RPMI7951 (cell line): ENCODE measurements around the gene FAM193A. TPM values are rescaled to one million over a fixed set of nuclear protein-coding genes. Genes with fewer than 3 reads are reported as not detected.
"Not testable (repeated sequence)": the region's sequence is repeated elsewhere in the genome, so short reads cannot be mapped to it uniquely, and the experiment has no call there.

ENCODE experiments used
- DNase-seq: peaks from one replicate; pipeline ENCODE4 v3.0.0-alpha.2; 2012; ENCODE audit warnings: low read depth
- total RNA-seq: library from RNA; depleted of rRNA; stranded (reverse); fragments of >200 nt; shearing (Covaris generic); gene quantifications from 2 replicates; pipeline ENCODE4 v1.2.3, GENCODE V29; 2014

FAM193A gene
- total RNA-seq, 1 experiment from 2014 or later: 7.1 TPM

DNA sequence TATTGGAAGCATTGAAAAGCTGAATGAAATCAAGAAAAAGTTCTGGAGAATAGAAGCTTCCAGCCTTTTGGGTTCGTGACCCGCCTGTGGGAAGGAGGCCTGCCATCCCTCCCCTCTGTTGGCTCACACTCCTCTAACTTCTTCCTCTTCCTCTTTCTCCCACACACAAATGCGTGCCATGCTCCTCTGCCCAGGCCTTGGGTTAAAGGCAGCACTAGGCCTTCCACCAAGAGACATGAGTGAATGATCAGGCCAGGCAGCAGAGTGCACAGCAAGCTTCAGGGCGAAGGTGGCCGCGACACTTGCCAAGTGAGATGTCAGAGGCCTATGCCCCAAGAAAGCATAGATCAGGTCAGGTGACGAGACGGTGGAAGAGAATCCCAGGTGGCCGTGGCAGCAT lies 38.4 kb downstream of the FAM193A start:
- DNase-seq: no peak

DNA sequence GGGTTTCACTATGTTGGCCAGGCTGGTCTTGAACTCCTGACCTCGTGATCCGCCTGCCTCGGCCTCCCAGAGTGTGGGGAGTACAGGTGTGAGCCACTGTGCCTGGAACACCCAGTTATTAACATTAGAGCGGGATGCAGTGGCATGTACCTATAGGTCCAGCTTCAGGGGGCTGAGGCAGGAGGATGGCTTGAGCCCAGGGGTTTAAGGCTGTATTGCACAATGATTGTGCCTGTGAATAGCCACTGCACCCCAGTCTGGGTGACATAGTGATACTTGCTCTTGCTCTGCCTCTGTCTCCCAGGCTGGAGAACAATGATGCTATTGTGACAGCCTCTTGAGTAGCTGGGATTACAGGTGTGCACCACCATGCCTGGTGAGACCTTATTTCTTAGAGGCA lies 39.8 kb downstream of the FAM193A start:
- DNase-seq: no peak

DNA sequence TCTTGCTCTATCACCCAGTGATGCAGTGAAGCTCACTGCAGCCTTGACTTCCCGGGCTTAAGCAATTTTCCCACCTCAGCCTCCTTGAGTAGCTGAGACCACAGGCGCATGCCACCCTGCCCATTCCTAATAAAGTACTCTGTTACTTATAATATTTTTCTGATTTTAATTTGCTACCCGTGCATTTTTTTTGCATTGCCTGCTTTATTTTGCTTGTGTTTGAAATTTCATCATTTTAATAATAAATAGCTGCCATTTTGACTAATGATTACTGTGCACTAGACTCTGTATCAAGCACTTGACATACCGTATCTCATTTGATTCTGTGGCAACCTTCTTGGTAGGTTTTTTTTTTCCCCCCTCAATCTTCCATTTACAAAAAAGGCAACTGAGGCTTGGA lies 41.7 kb downstream of the FAM193A start:
- DNase-seq: no peak

DNA sequence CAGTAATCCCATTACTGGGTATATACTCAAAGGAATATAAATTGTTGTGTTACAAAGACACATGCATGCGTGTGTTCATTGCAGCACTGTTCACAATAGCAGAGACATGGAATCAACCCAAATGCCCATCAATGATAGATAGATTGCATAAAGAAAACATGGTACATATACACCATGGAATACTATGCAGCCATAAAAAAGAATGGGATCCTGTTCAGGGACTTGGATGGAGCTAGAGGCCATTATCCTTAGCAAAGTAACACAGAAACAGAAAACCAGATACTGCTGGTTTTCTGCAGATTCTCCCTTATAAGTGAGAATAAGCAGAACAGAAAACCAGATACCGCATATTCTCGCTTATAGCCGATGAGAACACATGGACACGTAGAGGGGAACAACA lies 43.5 kb downstream of the FAM193A start:
- no peak for DNase-seq

DNA sequence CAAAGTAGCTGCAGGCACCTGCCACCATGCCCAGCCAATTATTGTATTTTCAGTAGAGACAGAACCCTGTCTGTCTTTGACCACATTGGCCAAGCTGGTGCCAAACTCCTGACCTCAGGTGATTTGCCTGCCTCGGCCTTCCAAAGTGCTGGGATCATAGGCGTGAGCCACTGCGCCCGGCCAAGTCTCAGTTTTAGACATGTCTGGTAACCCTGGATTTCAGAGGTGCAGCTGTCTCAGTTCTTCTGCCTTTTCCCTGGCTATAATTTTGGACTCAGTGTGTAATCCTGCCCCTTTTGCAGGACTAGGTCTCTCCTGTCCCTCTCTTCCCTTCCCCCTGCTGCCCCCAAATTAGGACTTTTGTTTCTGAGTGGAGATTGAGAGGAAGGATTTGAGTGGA lies 46.6 kb downstream of the FAM193A start:
- no peak for DNase-seq

DNA sequence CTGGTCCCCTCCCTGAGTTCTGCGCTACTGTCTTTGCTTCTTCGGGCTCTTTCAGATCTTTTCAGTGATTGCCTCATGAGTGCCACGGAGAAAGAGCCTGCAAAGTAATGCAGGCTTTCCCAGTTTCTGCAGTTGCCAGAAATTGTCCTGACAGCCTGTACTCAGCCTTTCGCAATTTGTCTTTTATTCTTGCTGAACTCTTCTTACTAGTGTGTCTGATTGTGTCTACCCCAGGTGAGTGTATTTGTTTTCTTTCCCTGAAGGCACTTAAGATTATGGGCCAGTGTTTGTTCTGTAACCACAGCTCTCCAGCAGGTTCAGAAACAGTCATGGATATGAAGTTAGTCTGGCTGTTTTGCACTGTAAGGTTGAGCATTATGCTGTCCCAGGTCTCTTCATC lies 47.1 kb downstream of the FAM193A start:
- no peak for DNase-seq

DNA sequence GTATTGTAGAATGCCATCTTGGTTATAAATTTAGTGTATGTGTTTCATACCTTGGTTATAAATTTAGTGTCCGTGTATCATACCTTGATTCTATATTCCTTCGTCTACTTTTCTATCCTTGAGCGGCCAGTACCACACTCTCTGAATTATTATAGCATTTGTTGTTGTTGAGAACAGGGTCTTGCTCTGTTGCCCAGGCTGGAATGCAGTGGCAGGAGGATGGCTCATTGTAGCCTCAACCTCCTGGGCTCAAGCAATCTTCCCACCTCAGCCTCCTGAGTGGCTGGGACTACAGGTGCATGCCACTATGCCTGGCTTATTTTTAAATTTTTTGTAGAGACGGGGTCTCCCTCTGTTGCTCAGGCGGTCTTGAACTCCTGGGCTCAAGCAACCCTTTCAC lies 50.1 kb downstream of the FAM193A start:
- no peak for DNase-seq

DNA sequence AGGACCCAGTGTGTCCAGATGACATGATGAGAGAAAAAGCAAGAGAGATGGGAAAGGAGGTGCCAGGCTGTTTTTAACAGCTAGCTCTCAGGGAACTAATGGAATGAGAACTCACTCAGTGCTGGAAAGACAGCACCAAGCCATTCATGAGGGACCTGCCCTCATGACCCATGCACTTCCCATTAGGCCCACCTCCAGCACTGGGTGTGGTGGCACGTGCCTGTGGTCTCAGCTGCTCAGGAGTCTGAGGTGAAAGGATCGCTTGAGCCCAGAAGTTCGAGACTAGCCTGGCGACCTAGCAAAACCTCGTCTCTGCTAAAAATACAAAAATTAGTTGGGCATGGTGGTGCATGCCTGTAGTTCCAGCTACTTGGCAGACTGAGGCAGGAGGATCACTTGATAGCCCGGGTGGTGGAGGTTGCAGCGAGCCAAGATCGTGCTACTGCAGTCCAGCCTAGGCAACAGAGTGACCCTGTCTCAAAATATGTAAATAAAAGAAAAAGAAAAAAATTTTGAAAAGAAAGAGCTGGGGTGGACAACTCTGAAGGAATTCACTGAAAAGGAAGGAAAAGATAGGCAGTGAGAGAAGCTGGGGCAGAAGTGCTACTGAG lies 50.9 kb downstream of the FAM193A start:
- no peak for DNase-seq

DNA sequence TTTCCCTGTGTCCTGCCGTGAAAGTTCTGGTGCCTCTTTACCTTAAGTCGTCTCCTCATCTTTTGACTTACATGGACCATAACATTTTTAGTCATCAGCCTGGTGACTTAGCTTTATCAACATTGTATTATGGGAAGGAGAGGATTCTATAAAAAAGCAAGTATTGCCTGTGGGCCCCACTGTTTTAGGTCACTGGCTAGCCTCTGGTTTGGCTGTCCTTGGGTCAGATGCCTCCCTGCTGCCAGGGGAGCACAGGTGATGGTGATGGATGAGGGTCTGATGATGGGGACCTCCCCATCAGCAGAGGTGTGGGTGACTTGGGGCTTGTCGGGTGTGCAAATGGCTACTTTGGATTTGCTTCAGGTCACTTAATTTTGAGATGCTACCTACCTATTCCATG lies 51.8 kb downstream of the FAM193A start:
- no peak for DNase-seq

DNA sequence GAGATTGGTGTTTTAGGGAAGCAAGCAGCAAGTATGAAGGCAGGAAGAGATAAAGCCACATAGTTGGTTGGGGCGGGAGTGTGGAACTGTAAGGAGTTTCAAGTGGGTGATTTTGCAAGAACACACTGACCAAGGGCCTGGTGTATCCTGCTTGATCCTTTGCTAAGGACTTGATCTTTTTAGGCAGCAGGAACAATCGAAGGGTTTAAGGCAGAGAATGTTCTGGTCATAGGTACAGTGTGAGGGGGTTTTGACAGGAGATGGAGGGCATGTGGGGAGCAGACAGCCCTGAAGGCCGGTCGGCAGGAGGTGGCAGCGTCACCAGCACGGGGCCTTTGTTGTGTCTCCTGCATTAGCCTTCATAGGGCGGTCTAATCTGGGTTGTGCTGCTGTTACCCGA lies 54.7 kb downstream of the FAM193A start:
- no peak for DNase-seq

DNA sequence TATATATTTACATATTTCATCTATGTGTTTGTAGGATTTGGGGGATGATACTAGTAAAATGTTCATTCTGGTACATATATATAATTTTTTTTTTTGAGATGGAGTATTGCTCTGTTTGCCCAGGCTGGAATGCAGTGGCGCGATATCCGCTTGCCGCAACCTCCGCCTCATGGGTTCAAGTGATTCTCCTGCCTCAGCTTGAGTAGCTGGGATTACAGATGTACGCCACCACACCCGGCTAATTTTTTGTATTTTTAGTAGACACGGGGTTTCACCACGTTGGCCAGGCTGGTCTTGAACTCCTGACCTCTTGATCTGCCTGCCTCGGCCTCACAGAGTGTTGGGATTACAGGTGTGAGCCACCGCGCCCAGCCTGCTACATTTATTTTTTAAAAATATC lies 55.6 kb downstream of the FAM193A start:
- DNase-seq: not testable (repeated sequence)

DNA sequence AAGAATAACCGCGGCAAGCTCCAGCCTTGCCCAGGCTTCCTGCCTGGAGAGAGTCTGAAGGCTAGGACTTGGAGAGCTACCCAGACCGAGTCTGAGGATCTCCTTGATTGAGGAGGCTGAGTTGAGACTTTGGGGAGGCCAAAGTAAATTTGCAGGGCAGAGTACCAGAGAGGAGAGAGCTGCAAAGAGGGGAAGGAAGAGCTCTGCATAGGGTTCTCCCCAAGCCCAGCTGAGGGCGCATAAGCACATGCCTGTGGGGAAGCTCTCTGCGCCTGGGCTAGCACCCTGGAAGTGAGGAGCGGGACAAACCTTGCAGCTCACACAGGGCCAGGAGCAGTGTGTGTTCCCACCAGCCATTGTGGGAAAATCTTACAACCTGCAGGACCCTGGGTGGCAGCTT lies 56.1 kb downstream of the FAM193A start:
- no peak for DNase-seq

DNA sequence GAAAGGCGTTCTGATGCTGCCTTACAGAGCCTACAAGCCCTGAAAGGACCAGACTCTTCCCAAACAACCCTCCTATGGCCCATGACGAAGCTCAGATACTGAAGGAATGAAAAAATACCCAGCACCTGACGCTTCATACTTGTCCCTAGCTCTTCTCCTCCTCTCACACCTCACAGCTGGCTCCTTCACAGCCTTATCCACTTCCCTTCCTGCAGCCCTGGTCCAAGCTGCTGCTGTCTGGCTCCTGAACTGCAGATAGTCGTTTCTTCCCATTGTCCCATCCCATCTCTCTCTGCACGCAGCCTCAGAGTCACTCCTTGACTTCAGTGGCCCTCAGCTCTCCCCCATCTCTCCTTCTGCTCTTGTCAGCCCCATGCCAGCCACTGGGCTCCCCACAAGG lies 56.6 kb downstream of the FAM193A start:
- DNase-seq: no peak

DNA sequence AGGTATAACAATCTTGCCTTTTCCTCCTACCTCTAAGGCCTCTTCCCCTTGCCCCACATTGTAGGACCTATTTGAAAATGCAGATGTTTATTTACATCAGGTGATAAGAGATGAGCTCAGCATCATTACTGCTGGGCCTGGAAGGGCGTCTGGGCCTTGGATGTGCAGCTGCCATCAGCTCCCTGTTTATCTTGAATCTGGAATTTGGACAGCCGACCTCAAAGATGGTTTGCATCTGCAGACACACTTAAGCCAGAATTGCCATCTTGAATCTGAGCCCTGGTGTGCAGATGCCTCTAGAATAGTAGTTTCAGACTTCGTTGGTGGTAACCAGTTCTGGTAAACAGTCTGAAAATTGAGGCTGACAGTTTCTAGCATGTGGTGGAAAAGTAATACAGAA lies 59.0 kb downstream of the FAM193A start:
- no peak for DNase-seq

DNA sequence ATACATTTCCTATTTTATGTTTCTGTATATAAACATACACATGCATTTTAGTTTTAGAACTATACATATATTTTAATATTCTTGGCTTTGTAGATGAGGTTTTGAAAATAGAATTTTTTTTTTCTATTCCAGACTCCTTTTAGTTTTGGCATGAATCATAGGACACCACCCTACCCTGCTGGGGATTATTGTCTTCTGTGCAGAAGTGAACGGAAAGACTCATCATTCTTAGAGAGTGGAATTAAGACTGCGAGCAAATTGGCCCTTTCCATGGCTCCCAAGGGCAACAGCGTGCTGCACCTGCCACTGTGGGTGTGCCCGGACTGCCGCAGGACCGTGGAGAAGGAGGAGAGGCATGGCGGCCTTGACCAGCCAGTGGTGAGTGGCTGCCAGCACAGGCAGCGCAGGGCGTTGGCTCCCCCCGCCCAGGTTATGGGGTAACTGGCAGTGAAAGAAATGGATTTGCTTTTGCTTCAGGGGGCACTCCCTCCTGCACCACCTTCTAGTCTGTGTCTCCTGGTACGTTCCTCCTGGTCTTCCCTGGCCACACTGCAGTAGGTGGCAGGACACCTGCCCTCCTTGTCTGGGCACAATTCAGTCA lies 59.6 kb downstream of the FAM193A start:
- no peak for DNase-seq

DNA sequence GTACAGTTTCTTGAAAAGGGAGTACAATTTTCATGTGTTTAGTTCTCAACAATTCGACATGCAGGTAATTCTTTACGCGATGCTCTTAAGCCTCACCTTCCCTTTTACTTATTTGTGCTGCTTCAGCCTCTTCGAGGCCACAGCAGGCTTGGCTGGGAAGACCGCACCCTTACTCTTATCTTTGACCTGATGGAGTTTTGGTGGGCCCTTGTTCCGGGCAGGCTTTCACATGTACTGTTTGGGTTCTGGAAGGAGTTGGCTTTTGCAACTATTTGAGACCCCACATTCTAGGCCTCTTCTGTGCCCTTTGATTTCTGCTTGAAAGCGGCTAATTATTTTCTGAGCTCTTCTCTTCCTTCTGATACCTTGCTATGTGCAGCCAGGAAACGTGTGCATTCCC lies 60.2 kb downstream of the FAM193A start:
- no peak for DNase-seq

DNA sequence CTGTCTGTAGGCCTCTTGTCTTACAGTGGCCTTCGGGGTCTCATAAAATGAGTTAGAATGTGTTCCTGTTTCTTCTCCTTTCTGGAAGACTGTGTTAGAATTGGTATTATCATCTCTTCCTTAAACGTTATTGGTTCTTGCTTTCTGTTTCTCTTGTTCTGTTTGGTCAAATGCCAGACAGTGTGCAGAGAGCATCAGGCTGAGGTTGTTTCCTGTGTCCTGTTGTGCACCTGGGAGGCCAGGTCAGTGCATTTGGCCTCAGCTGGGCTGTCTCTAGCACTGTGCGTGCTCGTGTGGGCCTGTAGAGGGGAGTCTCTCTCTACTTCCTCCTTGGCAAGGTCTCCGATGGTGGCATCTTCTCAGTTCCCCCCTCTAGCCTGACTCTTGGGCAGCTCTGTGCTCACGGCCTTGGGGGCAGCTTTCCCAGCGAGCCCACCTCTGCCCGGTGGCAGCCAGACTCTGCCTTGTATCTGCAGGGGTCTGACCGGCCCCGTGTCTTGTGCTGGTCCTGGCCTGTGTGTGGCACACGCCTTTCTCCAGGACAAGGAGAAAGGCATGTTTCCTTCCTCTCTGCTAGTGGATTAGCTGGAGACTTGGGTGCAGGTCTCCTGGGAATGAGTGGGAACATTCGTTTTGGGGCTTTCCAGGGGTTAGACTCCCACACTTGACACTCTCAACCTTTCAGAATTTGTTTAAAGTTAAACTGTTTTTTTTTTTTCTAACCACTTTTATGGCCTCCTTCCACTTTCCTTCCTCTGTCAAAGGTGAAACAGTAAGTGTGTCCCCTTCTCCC lies 62.3 kb downstream of the FAM193A start:
- no peak for DNase-seq

DNA sequence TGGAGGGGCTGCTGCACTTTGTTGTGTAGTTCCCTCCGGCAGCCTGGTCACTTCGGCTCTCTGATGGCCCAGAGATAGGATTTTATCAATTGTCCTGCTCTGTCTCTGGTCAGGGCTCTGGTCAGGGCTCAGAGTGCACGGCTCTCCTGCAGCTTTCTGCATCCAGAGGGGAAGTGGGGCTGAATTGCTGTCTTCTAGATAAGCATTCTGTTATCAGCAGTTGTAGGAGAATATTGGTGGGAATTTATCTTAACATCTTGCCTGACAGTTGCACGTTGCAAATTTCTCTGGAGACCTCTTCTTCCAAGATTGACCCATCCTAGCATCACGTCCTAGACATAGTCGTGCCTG lies 62.8 kb downstream of the FAM193A start:
- no peak for DNase-seq

DNA sequence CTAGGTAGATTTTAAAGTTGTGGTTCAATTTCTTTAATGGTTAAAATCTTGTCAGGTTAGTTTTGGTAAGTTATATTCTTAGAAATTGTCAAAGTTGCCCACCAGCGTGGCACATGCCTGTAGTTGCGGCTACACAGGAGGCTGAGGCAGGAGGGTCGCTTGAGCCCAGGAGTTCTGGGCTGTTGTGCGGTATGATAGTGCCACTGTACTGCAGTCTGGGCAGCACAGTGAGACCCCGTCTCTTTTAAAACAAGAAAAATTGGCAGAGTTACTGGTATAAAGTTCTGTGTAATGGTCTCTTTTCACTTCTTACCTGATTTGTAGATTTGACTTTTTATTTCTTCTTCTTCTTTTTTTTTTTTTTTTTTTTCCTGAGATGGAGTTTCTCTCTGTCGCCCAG lies 64.4 kb downstream of the FAM193A start:
- no peak for DNase-seq

DNA sequence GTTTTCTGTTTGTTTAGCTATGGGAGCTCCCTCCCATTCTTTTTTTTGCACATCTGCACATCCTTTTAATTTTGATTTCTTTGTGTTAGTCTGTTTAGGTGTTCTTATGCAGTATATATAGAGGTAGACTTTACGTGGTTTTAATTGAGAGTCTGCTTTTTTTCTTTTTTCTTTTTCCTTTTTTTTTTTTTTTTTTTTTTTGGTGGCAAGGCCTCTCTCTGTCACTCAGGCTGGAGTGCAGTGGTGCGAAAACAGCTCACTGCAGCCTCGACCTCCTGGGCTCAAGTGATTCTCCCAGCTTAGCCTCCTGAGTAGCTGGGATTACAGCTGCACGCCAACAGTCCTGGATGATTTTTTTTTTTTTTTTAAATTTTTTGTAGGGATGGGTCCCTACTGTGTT lies 68.2 kb downstream of the FAM193A start:
- no peak for DNase-seq

DNA sequence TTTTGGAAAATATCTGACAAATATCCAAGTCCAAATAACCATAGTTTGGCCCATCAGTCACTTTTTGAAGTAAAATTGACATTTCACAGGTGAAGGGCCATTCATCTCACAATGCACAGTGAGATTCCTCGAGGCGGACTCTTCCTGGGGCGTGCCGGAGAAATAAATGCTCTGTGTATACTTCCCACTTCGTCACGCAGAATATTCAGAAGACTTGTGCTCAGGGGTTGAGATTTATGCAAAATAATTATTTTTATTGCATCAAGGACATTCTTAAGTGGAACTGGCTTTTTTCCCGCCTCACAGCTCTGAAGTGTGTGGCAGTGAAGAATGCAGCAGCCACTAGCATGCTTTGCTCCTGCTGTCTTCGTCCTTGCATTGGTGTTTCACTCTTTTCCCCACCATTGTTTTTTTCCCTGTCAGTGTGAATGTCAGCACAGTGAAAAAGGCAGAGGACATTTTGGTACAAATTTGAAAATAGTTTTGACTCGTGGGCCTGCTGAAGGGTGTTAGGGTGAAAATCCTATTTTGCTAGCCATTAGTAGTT lies 70.6 kb downstream of the FAM193A start:
- no peak for DNase-seq

DNA sequence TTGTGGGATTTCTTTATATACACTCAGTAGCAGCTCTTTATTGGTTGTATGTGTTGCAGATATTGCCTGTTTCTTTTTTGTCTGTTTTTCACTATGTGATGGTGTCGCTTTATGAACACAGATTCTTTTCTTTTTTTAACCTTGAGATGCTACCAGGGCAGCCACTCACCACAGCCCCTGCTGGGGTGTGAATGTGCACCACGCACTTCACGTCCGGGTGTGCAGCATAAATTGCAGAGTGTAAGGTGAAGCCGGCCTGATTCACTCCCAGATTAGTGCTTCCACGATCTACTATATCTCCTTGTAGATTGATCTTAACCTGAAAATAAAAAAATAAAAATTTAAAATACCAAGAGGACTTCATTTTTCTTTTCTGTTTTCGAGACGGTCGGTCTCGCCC lies 71.4 kb downstream of the FAM193A start:
- no peak for DNase-seq

DNA sequence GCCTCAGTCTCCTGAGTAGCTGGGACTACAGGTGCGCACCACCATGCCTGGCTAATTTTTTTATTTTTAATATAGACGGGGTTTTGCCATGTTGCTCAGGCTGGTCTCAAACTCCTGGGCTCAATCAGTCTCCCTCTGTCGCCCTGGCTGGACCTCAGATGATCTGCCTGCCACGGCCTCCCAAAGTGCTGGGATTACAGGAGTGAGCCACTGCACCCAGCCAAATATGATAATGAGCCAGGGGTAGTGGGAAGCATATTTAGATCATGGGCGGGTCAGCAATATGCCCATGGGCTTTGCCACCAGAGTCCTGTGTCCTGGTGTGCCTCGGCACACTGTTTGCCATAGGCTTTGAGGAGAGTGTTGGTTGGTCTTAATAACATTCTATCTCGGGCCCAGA lies 71.8 kb downstream of the FAM193A start:
- DNase-seq: no peak
